Measurements from ENCODE around the gene GAREM1.
A peak's percentile ranks its signal among the peaks of the same experiment; 100 is the strongest.

Gene GAREM1

GRCh38 chr18:32381761-32382160, 88.9 kb downstream of the GAREM1 start:
- DNase-seq, result no peak
- intact Hi-C loops (cut with DNase I), result no loop called here

DNA sequence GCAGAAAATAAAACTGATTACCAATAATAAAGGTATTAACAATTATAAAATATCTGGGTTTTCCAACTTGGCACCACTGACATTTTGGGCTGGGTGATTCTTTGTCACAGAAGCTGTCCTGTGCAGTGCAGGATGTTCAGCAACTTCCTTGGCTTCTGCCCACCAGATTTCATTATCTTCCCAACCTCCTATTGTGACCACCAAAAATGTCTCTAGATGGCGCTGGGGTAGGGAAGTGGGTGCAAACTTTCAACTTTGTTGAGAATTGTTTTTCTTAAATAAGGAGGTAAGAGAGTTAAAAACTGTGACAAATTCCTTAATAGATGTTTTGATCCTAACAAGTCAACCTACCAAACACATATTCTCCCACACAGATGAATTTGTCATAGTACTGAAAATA, 90.1 kb downstream of the GAREM1 start:
- intact Hi-C loops (cut with DNase I), result no loop called here
- DNase-seq, result no peak

DNA sequence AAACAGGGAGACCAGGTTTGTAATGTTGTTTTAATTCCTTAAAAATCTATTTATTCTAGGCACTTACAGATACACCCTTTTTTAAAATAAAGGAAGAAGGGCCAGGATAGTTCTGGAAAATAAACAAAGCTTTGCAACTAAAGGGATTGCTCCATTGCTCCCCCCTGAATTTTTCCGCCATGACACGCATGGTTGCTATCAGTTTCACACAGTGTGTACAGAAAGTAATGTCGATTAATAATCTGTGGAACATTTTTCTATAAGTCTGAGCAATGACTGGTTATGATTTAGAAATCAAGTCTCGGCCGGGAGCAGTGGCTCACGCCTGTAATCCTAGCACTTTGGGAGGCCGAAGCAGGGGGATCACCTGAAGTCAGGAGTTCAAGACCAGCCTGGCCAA, 90.8 kb downstream of the GAREM1 start:
- no peak for DNase-seq
- intact Hi-C loops (cut with DNase I), result no loop called here

DNA sequence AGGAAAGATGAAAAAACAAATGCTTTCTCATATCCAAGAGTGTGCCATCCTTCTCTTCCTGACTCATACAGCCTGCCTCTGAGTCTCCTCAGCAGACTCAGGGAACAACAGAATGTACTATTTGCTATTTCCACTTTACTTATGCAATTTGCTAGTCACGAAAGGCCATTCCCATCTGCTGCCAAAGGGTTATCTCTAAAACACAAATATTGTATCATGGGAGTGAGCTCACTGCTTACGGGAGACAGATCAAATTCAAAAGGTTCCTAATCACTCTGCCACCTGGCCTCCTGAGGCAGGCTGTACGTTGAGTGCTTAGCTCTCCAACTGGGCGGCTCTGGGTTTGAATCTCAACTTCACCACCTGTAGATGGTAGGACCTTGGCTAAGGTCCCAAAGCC, 92.0 kb downstream of the GAREM1 start:
- intact Hi-C loops (cut with DNase I), result no loop called here
- DNase-seq, result no peak

GRCh38 chr18:32373995-32374394, 96.7 kb downstream of the GAREM1 start:
- DNase-seq, result no peak
- intact Hi-C loops (cut with DNase I), result no loop called here

GRCh38 chr18:32373505-32373904, 97.2 kb downstream of the GAREM1 start:
- intact Hi-C loops (cut with DNase I), result no loop called here

GRCh38 chr18:32372381-32373061, 98.2 kb downstream of the GAREM1 start:
- intact Hi-C loops (cut with DNase I), result no loop called here
- DNase-seq, result no peak

More at GRCh38 chr18:32373505-32373904, 97.2 kb downstream of the GAREM1 start:
- no peak for DNase-seq

GRCh38 chr18:32372047-32372380, 98.7 kb downstream of the GAREM1 start:
- DNase-seq, result no peak
- intact Hi-C loops (cut with DNase I), result no loop called here

DNA sequence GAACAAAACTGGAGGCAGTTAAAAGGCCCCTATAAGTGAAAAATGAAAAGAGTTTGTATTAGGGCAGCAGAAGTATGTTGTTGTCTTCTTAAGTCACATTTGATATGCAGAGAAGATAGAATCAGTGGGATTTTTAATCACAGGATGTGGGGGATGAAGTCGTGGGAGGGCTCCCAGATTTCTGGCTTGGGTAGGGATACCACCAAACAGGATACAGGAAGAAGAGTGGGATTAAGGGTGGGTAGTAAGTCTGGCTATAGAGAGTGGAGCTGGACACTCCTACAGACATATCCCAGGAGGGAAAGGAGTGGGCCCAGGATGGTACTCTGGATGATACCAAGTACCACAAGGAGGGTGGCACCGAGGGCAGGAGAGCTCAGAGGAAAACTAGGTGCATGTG, 99.3 kb downstream of the GAREM1 start:
- intact Hi-C loops (cut with DNase I), result no loop called here
- no peak for DNase-seq

GRCh38 chr18:32368991-32369390, 101.7 kb downstream of the GAREM1 start:
- DNase-seq, result no peak
- intact Hi-C loops (cut with DNase I), result no loop called here

DNA sequence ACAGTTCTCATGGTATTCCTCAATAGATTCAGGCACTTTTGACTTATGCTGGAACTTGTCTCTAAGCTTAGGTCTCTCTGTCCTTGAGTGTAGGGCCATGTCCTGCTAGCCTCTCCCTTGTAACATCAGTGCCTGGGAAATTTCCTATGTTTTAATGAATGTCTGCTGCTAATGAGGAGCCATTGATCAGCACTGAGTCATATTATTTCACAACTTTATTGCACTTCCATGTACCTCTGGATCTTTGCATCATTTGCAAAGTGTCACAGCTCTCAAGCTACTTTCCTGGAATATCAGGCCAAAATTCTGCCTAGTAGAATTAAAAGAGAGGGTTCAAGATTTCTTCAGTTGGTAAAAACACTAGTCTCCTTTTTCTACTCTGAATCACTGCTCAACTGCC, 102.5 kb downstream of the GAREM1 start:
- intact Hi-C loops (cut with DNase I), result no loop called here
- DNase-seq, result no peak

- intact Hi-C loops (cut with DNase I), result no loop called here
- DNase-seq, result no peak
Measured at GRCh38 chr18:32366586-32367538, 103.8 kb downstream of the GAREM1 start.

- DNase-seq, result no peak
- intact Hi-C loops (cut with DNase I), result no loop called here
Measured at GRCh38 chr18:32362484-32362883, 108.2 kb downstream of the GAREM1 start.

GRCh38 chr18:32360682-32361345, 109.9 kb downstream of the GAREM1 start:
- intact Hi-C loops (cut with DNase I), result no loop called here
- peak in 3 of 42 donors; percentile 21 to 63 (median 30) for DNase-seq

- DNase-seq, result no peak
- intact Hi-C loops (cut with DNase I), result loop anchor here (10.0 kb wide), 1 partner anchor 106 kb away; no protein-coding TSS in a partner anchor
Measured at GRCh38 chr18:32358529-32358928, 112.2 kb downstream of the GAREM1 start.

GRCh38 chr18:32358075-32358474, 112.6 kb downstream of the GAREM1 start:
- intact Hi-C loops (cut with DNase I), result loop anchor here (10.0 kb wide), 1 partner anchor 107 kb away; no protein-coding TSS in a partner anchor
- no peak for DNase-seq

GRCh38 chr18:32355896-32356295, 114.8 kb downstream of the GAREM1 start:
- intact Hi-C loops (cut with DNase I), result loop anchor here (10.0 kb wide), 1 partner anchor 109 kb away; no protein-coding TSS in a partner anchor
- no peak for DNase-seq

DNA sequence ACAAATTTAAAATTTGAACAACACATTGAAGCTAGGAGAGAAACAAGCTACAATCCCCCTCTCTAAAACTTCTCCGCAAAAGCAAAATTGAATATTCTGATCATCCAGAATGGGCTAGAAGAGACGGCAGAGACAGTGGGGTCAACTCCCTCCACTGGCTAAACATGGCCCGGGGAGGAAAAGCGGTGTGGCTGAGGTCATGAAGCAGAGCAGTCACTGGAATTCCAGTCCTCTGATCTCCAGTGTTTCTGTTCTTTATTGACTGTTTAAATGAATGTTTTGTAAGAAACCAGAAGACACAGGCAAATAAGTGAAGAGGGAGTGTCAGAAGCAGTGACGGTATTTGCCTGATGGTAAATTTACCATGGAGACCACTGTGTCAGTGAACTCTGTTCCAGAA, 116.2 kb downstream of the GAREM1 start:
- intact Hi-C loops (cut with DNase I), result loop anchor here (10.0 kb wide), 1 partner anchor 110 kb away; no protein-coding TSS in a partner anchor
- DNase-seq, result no peak

GRCh38 chr18:32353257-32353656, 117.4 kb downstream of the GAREM1 start:
- intact Hi-C loops (cut with DNase I), result loop anchor here (10.0 kb wide), 1 partner anchor 112 kb away; no protein-coding TSS in a partner anchor
- DNase-seq, result no peak

DNA sequence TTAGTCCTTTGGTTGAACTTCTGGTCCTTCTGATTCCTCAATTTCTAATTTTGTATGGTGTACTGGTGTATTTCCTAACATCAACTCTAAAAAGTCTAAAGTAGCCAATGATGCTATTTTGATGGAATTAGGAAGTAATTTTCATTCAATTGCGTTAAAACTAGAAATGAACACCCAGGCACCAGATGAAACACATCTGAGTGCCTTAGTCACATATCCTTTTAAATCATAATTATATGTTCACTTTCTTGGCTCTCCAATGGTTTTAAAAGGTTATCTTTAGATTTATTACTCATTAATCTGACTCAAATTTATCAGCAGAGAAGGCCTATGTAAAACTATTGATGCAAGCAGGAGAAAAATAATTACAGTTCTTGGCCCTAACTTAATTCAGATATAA, 119.7 kb downstream of the GAREM1 start:
- DNase-seq, result no peak
- intact Hi-C loops (cut with DNase I), result loop anchor here (10.0 kb wide), 1 partner anchor 114 kb away; no protein-coding TSS in a partner anchor

Data from head of caudate nucleus (tissue), 42 donors.